A549 (cell line): ENCODE results near the gene ITPRIP.

Experiments used
- CBX2 ChIP-seq: fragments of 200-600 bp; sonication (generic); IDR thresholded peaks from 2 replicates; pipeline ENCODE4 v1.6.1; 2016; ENCODE audit warnings: low read depth, mild to moderate bottlenecking, borderline replicate concordance
- CEBPB ChIP-seq, 2 experiments: fragments of >200 bp in 1 of 2; sonication (Bioruptor Twin) in 1 of 2; formaldehyde crosslinking in 1 of 2; IDR thresholded peaks; 2 replicates each; pipeline ENCODE4 v1.6.1; 2012 to 2016
- EP300 ChIP-seq, 2 experiments: fragments of >200 bp; sonication (Bioruptor Twin); formaldehyde crosslinking; IDR thresholded peaks; 2 replicates in 1 of 2; 3 replicates in 1 of 2; pipeline ENCODE4 v1.6.1; 2016 to 2017
- GATA3 ChIP-seq: IDR thresholded peaks from 2 replicates; pipeline ENCODE4 v1.6.1; 2012; ENCODE audit warnings: borderline replicate concordance
- HDAC2 ChIP-seq: fragments of 200-600 bp; sonication (generic); IDR thresholded peaks from 2 replicates; pipeline ENCODE4 v1.6.1; 2016
- KDM1A ChIP-seq: fragments of 200-600 bp; sonication (generic); IDR thresholded peaks from 2 replicates; pipeline ENCODE4 v1.6.1; 2016; ENCODE audit warnings: low read depth, mild to moderate bottlenecking
- MAFK ChIP-seq: fragments of 450-650 bp; IDR thresholded peaks from 2 replicates; pipeline ENCODE4 v1.6.1; 2014; ENCODE audit not compliant: partially characterized antibody
- POLR2A ChIP-seq: IDR thresholded peaks from 2 replicates; pipeline ENCODE4 v1.6.1; 2012; ENCODE audit warnings: mild to moderate bottlenecking, low read length
- RNF2 ChIP-seq: fragments of 200-600 bp; sonication (generic); IDR thresholded peaks from 2 replicates; pipeline ENCODE4 v1.6.1; 2016; ENCODE audit warnings: low read depth, mild to moderate bottlenecking, antibody characterized with exemption, moderate library complexity, borderline replicate concordance
- TF ChIP-seq, protein P1 (sequence below): fragments of 150-350 bp; IDR thresholded peaks from 2 replicates; pipeline ENCODE4 v1.6.1; 2014; ENCODE audit warnings: low read depth, mild to moderate bottlenecking, low read length
- TF ChIP-seq, protein P2 (sequence below): fragments of >200 bp; sonication (Bioruptor Twin); formaldehyde crosslinking; IDR thresholded peaks from 3 replicates; pipeline ENCODE4 v1.5.1; 2016
- TF ChIP-seq, protein P3 (sequence below): fragments of 250-450 bp; sonication (Bioruptor Pico); IDR thresholded peaks from 2 replicates; pipeline ENCODE4 v1.5.0; 2021; ENCODE audit warnings: mild to moderate bottlenecking, moderate library complexity, borderline replicate concordance

DNA sequence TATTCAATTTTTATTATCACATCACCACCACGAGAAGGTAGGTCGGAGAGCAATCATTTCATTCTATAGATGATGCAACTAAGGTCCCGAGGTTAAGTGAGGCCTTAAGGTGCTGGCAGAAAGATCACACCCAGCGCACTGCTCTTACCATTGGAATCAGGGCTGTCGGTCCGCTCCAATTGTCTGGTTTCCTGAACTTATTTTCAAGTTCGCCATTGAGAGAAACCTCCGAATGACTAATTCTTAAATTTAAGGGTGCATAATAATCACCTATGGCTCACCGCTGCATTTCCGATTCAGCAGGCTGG lies 69.9 kb downstream of the ITPRIP start:
- no peak for TF ChIP-seq EP300 (IDR thresholded peaks at IDR 0.05)
- no peak for TF ChIP-seq RNF2
- TF ChIP-seq MAFK, result no peak
- TF ChIP-seq, protein P1, sequence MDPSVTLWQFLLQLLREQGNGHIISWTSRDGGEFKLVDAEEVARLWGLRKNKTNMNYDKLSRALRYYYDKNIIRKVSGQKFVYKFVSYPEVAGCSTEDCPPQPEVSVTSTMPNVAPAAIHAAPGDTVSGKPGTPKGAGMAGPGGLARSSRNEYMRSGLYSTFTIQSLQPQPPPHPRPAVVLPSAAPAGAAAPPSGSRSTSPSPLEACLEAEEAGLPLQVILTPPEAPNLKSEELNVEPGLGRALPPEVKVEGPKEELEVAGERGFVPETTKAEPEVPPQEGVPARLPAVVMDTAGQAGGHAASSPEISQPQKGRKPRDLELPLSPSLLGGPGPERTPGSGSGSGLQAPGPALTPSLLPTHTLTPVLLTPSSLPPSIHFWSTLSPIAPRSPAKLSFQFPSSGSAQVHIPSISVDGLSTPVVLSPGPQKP, result no peak
- TF ChIP-seq CEBPB (IDR thresholded peaks at IDR 0.05), result no peak
- no peak for TF ChIP-seq GATA3
- TF ChIP-seq CBX2, result no peak
- no peak for TF ChIP-seq KDM1A
- no peak for TF ChIP-seq HDAC2
- TF ChIP-seq, protein P2, sequence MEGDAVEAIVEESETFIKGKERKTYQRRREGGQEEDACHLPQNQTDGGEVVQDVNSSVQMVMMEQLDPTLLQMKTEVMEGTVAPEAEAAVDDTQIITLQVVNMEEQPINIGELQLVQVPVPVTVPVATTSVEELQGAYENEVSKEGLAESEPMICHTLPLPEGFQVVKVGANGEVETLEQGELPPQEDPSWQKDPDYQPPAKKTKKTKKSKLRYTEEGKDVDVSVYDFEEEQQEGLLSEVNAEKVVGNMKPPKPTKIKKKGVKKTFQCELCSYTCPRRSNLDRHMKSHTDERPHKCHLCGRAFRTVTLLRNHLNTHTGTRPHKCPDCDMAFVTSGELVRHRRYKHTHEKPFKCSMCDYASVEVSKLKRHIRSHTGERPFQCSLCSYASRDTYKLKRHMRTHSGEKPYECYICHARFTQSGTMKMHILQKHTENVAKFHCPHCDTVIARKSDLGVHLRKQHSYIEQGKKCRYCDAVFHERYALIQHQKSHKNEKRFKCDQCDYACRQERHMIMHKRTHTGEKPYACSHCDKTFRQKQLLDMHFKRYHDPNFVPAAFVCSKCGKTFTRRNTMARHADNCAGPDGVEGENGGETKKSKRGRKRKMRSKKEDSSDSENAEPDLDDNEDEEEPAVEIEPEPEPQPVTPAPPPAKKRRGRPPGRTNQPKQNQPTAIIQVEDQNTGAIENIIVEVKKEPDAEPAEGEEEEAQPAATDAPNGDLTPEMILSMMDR, result no peak
- TF ChIP-seq POLR2A, result no peak
- TF ChIP-seq, protein P3, sequence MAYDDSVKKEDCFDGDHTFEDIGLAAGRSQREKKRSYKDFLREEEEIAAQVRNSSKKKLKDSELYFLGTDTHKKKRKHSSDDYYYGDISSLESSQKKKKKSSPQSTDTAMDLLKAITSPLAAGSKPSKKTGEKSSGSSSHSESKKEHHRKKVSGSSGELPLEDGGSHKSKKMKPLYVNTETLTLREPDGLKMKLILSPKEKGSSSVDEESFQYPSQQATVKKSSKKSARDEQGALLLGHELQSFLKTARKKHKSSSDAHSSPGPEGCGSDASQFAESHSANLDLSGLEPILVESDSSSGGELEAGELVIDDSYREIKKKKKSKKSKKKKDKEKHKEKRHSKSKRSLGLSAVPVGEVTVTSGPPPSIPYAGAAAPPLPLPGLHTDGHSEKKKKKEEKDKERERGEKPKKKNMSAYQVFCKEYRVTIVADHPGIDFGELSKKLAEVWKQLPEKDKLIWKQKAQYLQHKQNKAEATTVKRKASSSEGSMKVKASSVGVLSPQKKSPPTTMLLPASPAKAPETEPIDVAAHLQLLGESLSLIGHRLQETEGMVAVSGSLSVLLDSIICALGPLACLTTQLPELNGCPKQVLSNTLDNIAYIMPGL, result no peak
